ENCODE data around the gene ANKZF1. TPM values are rescaled to one million over a fixed set of nuclear protein-coding genes. Genes with fewer than 3 reads are reported as not detected.

ANKZF1 gene
- total RNA-seq, 4 donors from 2014 or later = 13.5 to 77.4 (median 22.7) TPM

DNA sequence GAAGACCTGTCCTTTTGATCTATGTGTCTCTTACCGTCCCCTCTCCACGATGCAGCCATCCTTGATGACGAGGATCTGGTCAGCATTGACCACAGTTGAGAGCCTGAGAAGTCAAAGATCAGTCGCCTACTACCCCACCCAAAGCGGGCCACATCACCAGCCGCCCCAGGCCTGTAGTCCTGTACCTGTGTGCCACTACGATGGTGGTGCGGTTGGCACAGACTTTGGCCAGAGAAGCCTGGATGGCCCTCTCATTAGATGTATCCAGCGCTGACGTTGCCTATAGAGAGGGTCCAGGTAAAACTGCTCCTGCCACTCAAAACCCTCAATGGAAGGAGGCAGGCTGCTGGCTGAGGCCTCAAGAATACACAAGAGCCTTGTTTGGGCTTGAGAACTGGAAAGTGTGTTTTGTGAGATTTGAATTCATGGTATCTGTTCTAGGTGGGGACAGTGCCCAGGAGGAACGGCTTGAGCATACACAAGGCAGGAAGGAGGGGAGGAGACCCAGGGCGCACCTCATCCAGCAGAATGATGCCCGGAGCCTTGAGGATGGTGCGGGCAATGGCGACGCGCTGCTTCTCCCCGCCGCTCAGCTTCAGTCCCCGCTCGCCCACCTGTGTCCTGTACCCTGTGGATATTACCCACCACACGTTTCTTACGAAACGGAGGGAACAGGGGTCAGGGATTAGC, 19.3 kb upstream of the ANKZF1 start:
- DNase-seq (ENCODE audit: low spot score) (no peak), ATAC-seq (ENCODE audit: low FRiP score) (no peak)
- TF ChIP-seq, protein P1, sequence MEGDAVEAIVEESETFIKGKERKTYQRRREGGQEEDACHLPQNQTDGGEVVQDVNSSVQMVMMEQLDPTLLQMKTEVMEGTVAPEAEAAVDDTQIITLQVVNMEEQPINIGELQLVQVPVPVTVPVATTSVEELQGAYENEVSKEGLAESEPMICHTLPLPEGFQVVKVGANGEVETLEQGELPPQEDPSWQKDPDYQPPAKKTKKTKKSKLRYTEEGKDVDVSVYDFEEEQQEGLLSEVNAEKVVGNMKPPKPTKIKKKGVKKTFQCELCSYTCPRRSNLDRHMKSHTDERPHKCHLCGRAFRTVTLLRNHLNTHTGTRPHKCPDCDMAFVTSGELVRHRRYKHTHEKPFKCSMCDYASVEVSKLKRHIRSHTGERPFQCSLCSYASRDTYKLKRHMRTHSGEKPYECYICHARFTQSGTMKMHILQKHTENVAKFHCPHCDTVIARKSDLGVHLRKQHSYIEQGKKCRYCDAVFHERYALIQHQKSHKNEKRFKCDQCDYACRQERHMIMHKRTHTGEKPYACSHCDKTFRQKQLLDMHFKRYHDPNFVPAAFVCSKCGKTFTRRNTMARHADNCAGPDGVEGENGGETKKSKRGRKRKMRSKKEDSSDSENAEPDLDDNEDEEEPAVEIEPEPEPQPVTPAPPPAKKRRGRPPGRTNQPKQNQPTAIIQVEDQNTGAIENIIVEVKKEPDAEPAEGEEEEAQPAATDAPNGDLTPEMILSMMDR (IDR thresholded peaks at IDR 0.05) = no peak

DNA sequence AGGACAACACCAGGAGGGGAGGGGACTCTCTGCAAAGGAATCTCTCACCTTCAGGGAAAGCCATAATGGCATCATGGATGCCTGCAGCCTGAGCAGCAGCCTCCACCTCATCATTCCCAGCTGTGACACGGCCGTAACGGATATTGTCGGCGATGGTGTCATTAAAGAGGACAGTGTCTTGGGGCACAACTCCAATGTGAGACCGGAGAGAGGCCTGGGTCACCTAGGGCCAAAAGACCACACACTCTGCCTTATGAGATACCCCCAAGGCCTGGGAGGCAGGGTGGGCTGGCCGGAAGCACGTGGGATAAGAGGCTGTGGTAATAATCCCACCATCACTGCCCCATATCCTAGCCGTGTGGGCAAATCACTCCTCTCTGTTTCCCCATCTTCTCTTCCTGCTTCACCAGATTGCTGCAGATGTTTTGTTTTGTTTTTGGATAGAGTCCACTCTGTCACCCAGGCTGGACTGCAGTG, 18.7 kb upstream of the ANKZF1 start:
- TF ChIP-seq, protein P1 (IDR thresholded peaks at IDR 0.05) = no peak
- no peak for DNase-seq (ENCODE audit: low spot score)
- ATAC-seq (ENCODE audit: low FRiP score) = no peak

DNA sequence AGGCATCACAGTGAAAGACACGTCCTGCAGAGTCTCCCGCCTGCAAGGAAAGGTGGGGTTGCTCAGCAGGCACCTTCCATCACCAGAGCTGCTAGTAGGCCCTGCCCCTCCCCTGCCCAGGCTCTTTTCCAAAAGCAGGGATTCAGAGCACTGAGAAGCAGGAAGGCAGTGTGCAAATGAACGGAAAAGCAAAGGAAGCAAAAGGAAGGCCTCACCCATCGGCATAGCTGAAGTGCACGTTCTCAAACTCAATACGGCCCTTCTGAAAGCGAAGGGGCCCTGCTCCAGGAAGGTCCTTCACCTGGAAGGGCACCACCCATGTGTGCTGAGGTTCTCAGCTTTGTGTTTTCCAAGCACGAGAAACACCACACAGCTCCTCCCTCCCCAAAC, 16.6 kb upstream of the ANKZF1 start:
- ATAC-seq (ENCODE audit: low FRiP score) (no peak), DNase-seq (ENCODE audit: low spot score) (no peak)
- TF ChIP-seq, protein P1 (IDR thresholded peaks at IDR 0.05) = no peak

DNA sequence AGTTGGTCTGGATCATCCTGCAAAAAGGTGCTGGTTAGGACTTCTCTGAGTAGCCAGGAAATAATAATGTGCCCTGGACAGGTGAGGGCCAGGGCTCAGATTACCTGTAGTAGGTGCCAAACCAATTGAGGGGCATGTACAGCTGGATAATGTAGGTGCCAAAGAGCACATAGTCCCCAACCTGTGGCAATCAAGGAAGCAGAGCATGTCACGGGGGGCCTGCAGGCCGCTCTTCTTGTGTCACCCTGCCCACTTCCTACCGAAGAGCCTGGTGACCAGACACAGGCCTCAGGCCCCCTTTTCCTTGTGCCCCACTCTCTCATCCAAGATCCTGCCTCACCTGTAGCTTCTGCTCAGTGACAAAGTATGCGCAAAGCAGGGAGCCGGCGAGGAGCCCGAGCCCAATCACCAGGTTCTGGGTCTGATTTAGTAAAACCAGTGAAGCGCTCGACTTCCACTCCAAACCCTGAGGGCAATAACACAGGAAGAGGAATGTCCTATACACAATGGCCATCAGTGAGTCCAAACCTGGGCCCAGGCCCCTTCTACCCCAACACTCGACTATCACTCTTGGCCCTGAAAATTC, 16.0 kb upstream of the ANKZF1 start:
- ATAC-seq (ENCODE audit: low FRiP score) = no peak
- DNase-seq (ENCODE audit: low spot score) = no peak
- TF ChIP-seq, protein P1 (IDR thresholded peaks at IDR 0.05) = no peak

DNA sequence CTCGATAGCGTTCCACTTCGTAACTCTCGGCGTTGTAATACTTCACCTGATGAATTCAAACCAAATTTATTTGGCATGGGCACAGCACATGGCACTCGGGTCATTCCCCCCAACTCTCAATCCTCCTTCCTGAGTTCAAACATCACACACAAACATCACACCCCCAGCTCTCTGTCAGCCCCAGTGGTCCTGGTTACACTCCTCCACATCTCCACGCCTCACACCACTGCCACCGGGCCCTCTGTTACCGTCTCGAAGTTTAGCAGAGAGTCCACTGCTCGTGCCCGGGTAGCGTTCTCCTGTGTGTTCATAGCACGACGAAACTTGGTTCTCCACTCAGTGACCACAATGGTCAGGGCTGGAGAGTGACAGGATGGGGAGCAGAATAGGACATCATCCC, 15.5 kb upstream of the ANKZF1 start:
- TF ChIP-seq, protein P1 (IDR thresholded peaks at IDR 0.05) = no peak
- DNase-seq (ENCODE audit: low spot score) (no peak), ATAC-seq (ENCODE audit: low FRiP score) (no peak)

DNA sequence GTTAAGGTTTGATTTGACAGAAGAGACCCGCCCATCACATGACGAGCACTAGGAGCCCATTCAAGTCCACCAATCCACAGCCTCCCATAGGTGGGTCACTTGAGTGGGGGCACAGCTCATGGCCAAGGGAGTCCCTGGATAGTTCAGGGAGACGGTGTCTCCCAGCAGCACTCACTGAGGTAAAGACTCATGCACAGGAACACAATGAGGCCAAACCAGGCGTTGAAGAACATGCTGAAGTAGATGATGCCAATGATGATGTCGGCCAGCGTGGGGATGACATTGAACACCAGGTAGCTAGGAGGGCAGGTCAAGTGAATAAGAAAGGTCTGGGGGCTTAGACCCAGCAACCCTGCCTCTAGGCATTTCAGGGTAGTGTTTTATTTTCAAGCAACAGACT, 14.8 kb upstream of the ANKZF1 start:
- ATAC-seq (ENCODE audit: low FRiP score) (no peak), DNase-seq (ENCODE audit: low spot score) (no peak)
- TF ChIP-seq, protein P1 (IDR thresholded peaks at IDR 0.05) = no peak
